Heart right ventricle (tissue), 16 donors: ENCODE results near the gene COL15A1. TPM values are rescaled to one million over a fixed set of nuclear protein-coding genes. Genes with fewer than 3 reads are reported as not detected.

ENCODE experiments used
- ATAC-seq, 8 donors: fragments of 200-7000 bp; cut with Tn5 transposase; one replicate each; pipeline ENCODE4 v1.9.1; 2020; ENCODE audit warnings: mild to moderate bottlenecking in 8 of 8, moderate library complexity in 8 of 8, moderate number of reproducible peaks in 1 of 8
- DNase-seq, 2 donors: peaks; one replicate each; pipeline ENCODE4 v3.0.0-alpha.2; 2020
- H3K27ac ChIP-seq, 10 donors: fragments of 200-600 bp; sonication (generic) in 2 of 10; one replicate each; pipeline versions ENCODE4 v1.5.0 to v1.8.0; 2020 to 2022; ENCODE audit warnings: mild to moderate bottlenecking in 3 of 10
- H3K27me3 ChIP-seq, 7 donors: fragments of 200-600 bp; one replicate each; pipeline ENCODE4 v1.8.0; 2021 to 2022; ENCODE audit warnings: mild to moderate bottlenecking in 2 of 7
- H3K36me3 ChIP-seq, 9 donors: fragments of 200-600 bp; sonication (generic) in 1 of 9; one replicate each; pipeline versions ENCODE4 v1.5.0 to v1.8.0; 2020 to 2022; ENCODE audit warnings: mild to moderate bottlenecking in 2 of 9
- H3K4me1 ChIP-seq, 9 donors: fragments of 200-600 bp; sonication (generic) in 1 of 9; one replicate each; pipeline versions ENCODE4 v1.5.0 to v1.8.0; 2020 to 2022; ENCODE audit warnings: mild to moderate bottlenecking in 4 of 9
- H3K4me3 ChIP-seq, 10 donors: fragments of 200-600 bp; sonication (generic) in 2 of 10; one replicate each; pipeline versions ENCODE4 v1.5.0 to v1.8.0; 2020 to 2022; ENCODE audit warnings: mild to moderate bottlenecking in 7 of 10, moderate library complexity in 2 of 10
- H3K9me3 ChIP-seq, 11 donors: fragments of 200-600 bp in 10 of 11; sonication (generic) in 2 of 11; one replicate each; pipeline versions ENCODE4 v1.5.0 to v1.8.0; 2013 to 2022; ENCODE audit warnings: mild to moderate bottlenecking in 2 of 11, control low read depth in 1 of 11, moderate library complexity in 1 of 11
- CTCF ChIP-seq, 9 donors: fragments of 200-600 bp; sonication (generic) in 2 of 9; IDR thresholded peaks; one replicate each; pipeline versions ENCODE4 v1.5.0 to v1.8.0; 2021 to 2022; ENCODE audit warnings: antibody characterized with exemption in 9 of 9, mild to moderate bottlenecking in 5 of 9, moderate library complexity in 1 of 9
- WGBS, 2 donors: extraction: QIAGEN DNeasy Blood & Tissue Kit; methylation state at CpG; one replicate each; pipeline ENCODE4 v1.1.7; 2013; ENCODE audit warnings: inconsistent platforms in 1 of 2; 5-methylcytosine and 5-hydroxymethylcytosine counted together
- intact Hi-C, 10 donors: fragments of 100-400 bp; cut with DNase I; formaldehyde crosslinking; loops; one replicate each; pipeline versions ENCODE4 v1.11.1 to v1.14.2; 2022
- polyA plus RNA-seq, 2 donors: library from polyadenylated mRNA; stranded (reverse); fragments of 200-250 nt; gene quantifications; one replicate each; pipeline ENCODE4 v1.2.3, GENCODE V29; 2013
- total RNA-seq, 10 donors: library from RNA; stranded (reverse); fragmentation: NEBNext Ultra II Directional in 3 of 10; extraction: Animal tissue kit (Norgen Biotek cat#: 25700) in 3 of 10; gene quantifications; one replicate each; pipeline versions ENCODE4 v1.2.1 to v1.2.4, GENCODE V29; 2021 to 2023
- donor health status: Arrhythmogenic right ventricular cardiomyopathy.
- donor health status: ischemic (EF 13 %, LVEDD 7.1; RV severe dilation, severe dysfunction).
- donor health status: healthy with polysubstance abuse.
- donor health status: DM: no; HTN: yes; CAD: no.
- donor health status: DM: no; HTN: no; CAD: no.
- donor health status: ischemic (EF 25% LVEDD 6.9; RV normal size, moderate dysfunction).
- donor health status: ischemic (EF 25% LVEDD 5.7; RV mildly dilated, moderate dysfunction).
- donor health status: healthy.
- donor health status: DM: yes; HTN: yes; CAD: no.
- donor health status: Ischemic cardiomyopathy.
- donor health status: ischemic (EF 35%, LVEDD 5.7; RV mildly dilated, moderate dysfunction).
- donor health status: nonischemic (EF 11% LVEDD 7.7; RV severe dilation, severe dysfunction).
- donor health status: DM: yes; HTN: yes; CAD: no.
- donor health status: PGD.
- donor health status: ischemic (EF 29% LVEDD 5.4; RV normal size, mild dysfunction).
- donor health status: nonischemic (EF 23%, LVEDD 6.1; RV moderate dilation, normal function).

COL15A1 gene
- total and polyA plus RNA-seq, 12 donors, result 25.6 to 64.8 (median 51.0) TPM

- Histone ChIP-seq H3K9me3 (no peaks in the 10 kb centered on the region), H3K4me3 (no peak overlapping the region), H3K27ac (peak overlapping the region in 1 of 10 donors; percentile 76), H3K36me3 (no peaks in the 10 kb centered on the region), H3K27me3 (no peaks in the 10 kb centered on the region), H3K4me1 (peaks cover 10 to 44% (median 24%) of the 10 kb centered on the region in 9 donors)
- intact Hi-C loops, result loop anchor here in 3 of 10 donors (5.0 to 10.0 kb wide), 4 partner anchors 47 to 82 kb away; no protein-coding TSS in a partner anchor
- no peak for ATAC-seq
- 96 to 98% methylated on average over 3 of the region's 3 CpGs for WGBS, 2 donors
- no peak for DNase-seq
- TF ChIP-seq CTCF (IDR thresholded peaks at IDR 0.05), result no peak
Measured at GRCh38 chr9:98915599-98915998, 28.1 kb upstream of the COL15A1 start.

GRCh38 chr9:98916660-98917059 is 27.0 kb upstream of the COL15A1 start:
- Histone ChIP-seq H3K27me3 (no peaks in the 10 kb centered on the region), H3K4me3 (no peak overlapping the region), H3K27ac (peak overlapping the region in 9 of 10 donors; percentile 1 to 92 (median 73)), H3K9me3 (no peaks in the 10 kb centered on the region), H3K36me3 (no peaks in the 10 kb centered on the region), H3K4me1 (peaks cover 10 to 37% (median 24%) of the 10 kb centered on the region in 9 donors)
- ATAC-seq (peak; percentile 78 to 91 (median 86)), DNase-seq (peak; percentile 59 to 63)
- TF ChIP-seq CTCF (IDR thresholded peaks at IDR 0.05), result peak in 3 of 9 donors; percentile 10 to 16 (median 12)
- 32 to 42% methylated on average over 9 of the region's 9 CpGs for WGBS, 2 donors
- intact Hi-C loops, result loop anchor here in 3 of 10 donors (5.0 to 10.0 kb wide), 4 partner anchors 46 to 81 kb away; no protein-coding TSS in a partner anchor

GRCh38 chr9:98917746-98918487 is 25.8 kb upstream of the COL15A1 start:
- no peaks in the 10 kb centered on the region for H3K27me3 ChIP-seq
- no peaks in the 10 kb centered on the region for H3K9me3 ChIP-seq
- 45 to 54% methylated on average over 5 of the region's 5 CpGs for WGBS, 2 donors
- peaks cover 10 to 37% (median 26%) of the 10 kb centered on the region in 9 donors for H3K4me1 ChIP-seq
- intact Hi-C loops, result loop anchor here in 3 of 10 donors (2.0 to 10.0 kb wide), 5 partner anchors 44 to 81 kb away; no protein-coding TSS in a partner anchor
- no peaks in the 10 kb centered on the region for H3K36me3 ChIP-seq
- ATAC-seq (peak in 7 of 8 donors; percentile 17 to 80 (median 54)), DNase-seq (no peak)
- H3K27ac ChIP-seq, result peak overlapping the region; percentile 7 to 92 (median 72)
- H3K4me3 ChIP-seq, result no peak overlapping the region
- TF ChIP-seq CTCF (IDR thresholded peaks at IDR 0.05), result no peak

GRCh38 chr9:98921732-98922131 is 22.0 kb upstream of the COL15A1 start:
- 50 to 59% methylated on average over 1 of the region's 1 CpG for WGBS, 2 donors
- intact Hi-C loops, result no loop called here
- Histone ChIP-seq H3K27me3 (no peaks in the 10 kb centered on the region), H3K27ac (no peak overlapping the region), H3K36me3 (no peaks in the 10 kb centered on the region), H3K9me3 (no peaks in the 10 kb centered on the region), H3K4me1 (peaks cover 13 to 44% (median 25%) of the 10 kb centered on the region in 9 donors), H3K4me3 (no peak overlapping the region)
- ATAC-seq (no peak), DNase-seq (no peak)
- no peak for TF ChIP-seq CTCF (IDR thresholded peaks at IDR 0.05)
